H1 (cell line): ENCODE results near the gene BCL2. TPM values are rescaled to one million over a fixed set of nuclear protein-coding genes. Genes with fewer than 3 reads are reported as not detected.

Experiments
- CTCF ChIA-PET: fragments of 300-600 bp; sonication (Branson Sonifier 250); formaldehyde crosslinking; loops from one replicate; lab custom pipeline; 2021; ENCODE audit not compliant: partially characterized antibody; lab: Charles Lee
- POLR2A ChIA-PET: fragments of 300-600 bp; sonication (Branson Sonifier 250); formaldehyde crosslinking; loops from one replicate; lab custom pipeline; 2021; ENCODE audit warnings: inconsistent platforms; ENCODE audit not compliant: partially characterized antibody; lab: Charles Lee
- DNase-seq, 2 experiments: peaks; one replicate each; pipeline versions ENCODE4 v3.0.0 to v3.0.0-alpha.2; 2010 to 2022; ENCODE audit warnings: low spot score in 2 of 2, low read depth in 1 of 2, mixed read lengths in 1 of 2
- FAIRE-seq: peaks from 2 replicates; lab custom pipeline; 2011; peaks lifted over from hg19 to GRCh38; lab: Jason Lieb, UNC
- H2AFZ ChIP-seq: 2 replicates; pipeline ENCODE4 v1.8.1; 2012; ENCODE audit warnings: low read length, inconsistent platforms
- H2AK5ac ChIP-seq: 2 replicates; pipeline ENCODE4 v1.6.1; 2013; ENCODE audit warnings: low read depth, low read length
- H2BK120ac ChIP-seq: replicated peaks from 2 replicates; pipeline ENCODE3; 2013; ENCODE audit warnings: low read depth, low read length, inconsistent platforms
- H2BK12ac ChIP-seq: 2 replicates; pipeline ENCODE4 v1.6.1; 2013; ENCODE audit warnings: low read depth, low read length
- H2BK15ac ChIP-seq: 2 replicates; pipeline ENCODE4 v1.6.1; 2013; ENCODE audit warnings: low read length
- H2BK20ac ChIP-seq: 2 replicates; pipeline ENCODE4 v1.6.1; 2013; ENCODE audit warnings: low read length
- H2BK5ac ChIP-seq: 2 replicates; pipeline ENCODE4 v1.6.1; 2013; ENCODE audit warnings: low read depth, low read length
- H3K14ac ChIP-seq: 2 replicates; pipeline ENCODE4 v1.6.1; 2013; ENCODE audit warnings: inconsistent platforms; ENCODE audit not compliant: insufficient read length
- H3K18ac ChIP-seq: 2 replicates; pipeline ENCODE4 v1.6.1; 2013; ENCODE audit warnings: low read length; ENCODE audit errors: extremely low read depth
- H3K23ac ChIP-seq: 2 replicates; pipeline ENCODE4 v1.6.1; 2013; ENCODE audit warnings: inconsistent platforms; ENCODE audit not compliant: insufficient read length
- H3K23me2 ChIP-seq: 2 replicates; pipeline ENCODE4 v1.6.1; 2013; ENCODE audit warnings: low read depth, low read length
- H3K27ac ChIP-seq: 2 replicates; pipeline ENCODE4 v1.6.1; 2011; ENCODE audit warnings: low read depth, low read length, inconsistent platforms
- H3K27me3 ChIP-seq, 4 experiments: replicated peaks in 1 of 4; 1 replicate in 1 of 4; 2 replicates in 3 of 4; pipeline versions ENCODE4 v1.6.1 to v1.8.1; 2011 to 2013; ENCODE audit warnings: low read length in 3 of 4, mild to moderate bottlenecking in 3 of 4, inconsistent platforms in 2 of 4, mixed read lengths in 2 of 4, moderate library complexity in 1 of 4; ENCODE audit not compliant: control insufficient read depth in 3 of 4, insufficient read depth in 3 of 4; ENCODE audit errors: extremely low read depth in 1 of 4
- H3K36me3 ChIP-seq, 4 experiments: 2 replicates each; pipeline versions ENCODE4 v1.6.1 to v1.8.1; 2011 to 2013; ENCODE audit warnings: mild to moderate bottlenecking in 4 of 4, low read length in 3 of 4, moderate library complexity in 2 of 4, control low read depth in 1 of 4, inconsistent platforms in 1 of 4; ENCODE audit not compliant: insufficient read depth in 4 of 4, control insufficient read depth in 2 of 4
- H3K4ac ChIP-seq: replicated peaks from 2 replicates; pipeline ENCODE3; 2013; ENCODE audit warnings: low read length, low read depth, mixed read lengths, inconsistent platforms; ENCODE audit not compliant: insufficient read length
- H3K4me1 ChIP-seq, 4 experiments: replicated peaks in 1 of 4; 1 replicate in 1 of 4; 2 replicates in 3 of 4; pipeline versions ENCODE4 v1.6.1 to v1.8.1; 2011 to 2013; ENCODE audit warnings: low read length in 3 of 4, inconsistent platforms in 2 of 4, mixed read lengths in 1 of 4; ENCODE audit not compliant: insufficient read depth in 4 of 4, control insufficient read depth in 3 of 4
- H3K4me2 ChIP-seq, 2 experiments: 2 replicates each; pipeline versions ENCODE4 v1.6.1 to v1.8.1; 2011 to 2013; ENCODE audit warnings: low read depth in 2 of 2, low read length in 2 of 2, control low read depth in 1 of 2, inconsistent platforms in 1 of 2, mild to moderate bottlenecking in 1 of 2; ENCODE audit not compliant: insufficient read depth in 1 of 2
- H3K4me3 ChIP-seq, 4 experiments: fragments of 200-600, 300-600 bp in 1 of 4; sonication (generic), shearing (Covaris generic), sonication (Bioruptor Twin) in 1 of 4; 2 replicates each; pipeline versions ENCODE4 v1.5.1 to v1.8.1; 2011 to 2016; ENCODE audit warnings: low read length in 4 of 4, low read depth in 3 of 4, control low read depth in 2 of 4, inconsistent platforms in 2 of 4, mild to moderate bottlenecking in 2 of 4, mixed read lengths in 1 of 4, moderate library complexity in 1 of 4; ENCODE audit not compliant: insufficient read depth in 2 of 4; ENCODE audit errors: extremely low read depth in 1 of 4
- H3K56ac ChIP-seq: replicated peaks from 2 replicates; pipeline ENCODE3; 2013; ENCODE audit warnings: low read depth, mild to moderate bottlenecking, mixed read lengths, low read length, inconsistent platforms; ENCODE audit not compliant: insufficient read length
- H3K79me1 ChIP-seq: 2 replicates; pipeline ENCODE4 v1.6.1; 2013; ENCODE audit warnings: low read depth, low read length, control low read depth
- H3K79me2 ChIP-seq, 2 experiments: 2 replicates each; pipeline versions ENCODE4 v1.6.1 to v1.8.1; 2012 to 2013; ENCODE audit warnings: low read length in 2 of 2, mild to moderate bottlenecking in 2 of 2, inconsistent platforms in 1 of 2; ENCODE audit not compliant: insufficient read depth in 2 of 2, control insufficient read depth in 1 of 2
- H3K9ac ChIP-seq, 4 experiments: replicated peaks in 1 of 4; 1 replicate in 1 of 4; 2 replicates in 3 of 4; pipeline versions ENCODE4 v1.6.1 to v1.8.1; 2011 to 2013; ENCODE audit warnings: low read depth in 3 of 4, low read length in 3 of 4, control low read depth in 2 of 4, mild to moderate bottlenecking in 2 of 4, moderate library complexity in 2 of 4, inconsistent platforms in 1 of 4; ENCODE audit errors: extremely low read depth in 1 of 4
- H3K9me3 ChIP-seq, 2 experiments: 2 replicates each; pipeline versions ENCODE4 v1.6.1 to v1.8.1; 2012 to 2013; ENCODE audit warnings: mild to moderate bottlenecking in 2 of 2, moderate library complexity in 2 of 2, control low read depth in 1 of 2, inconsistent platforms in 1 of 2, low read depth in 1 of 2, low read length in 1 of 2, mixed read lengths in 1 of 2; ENCODE audit not compliant: insufficient read depth in 2 of 2
- H4K20me1 ChIP-seq, 2 experiments: replicated peaks in 1 of 2; 2 replicates each; pipeline versions ENCODE3 to v1.8.1; 2011 to 2013; ENCODE audit warnings: inconsistent platforms in 2 of 2, low read length in 2 of 2, mild to moderate bottlenecking in 1 of 2; ENCODE audit not compliant: insufficient read depth in 2 of 2, control insufficient read depth in 1 of 2
- H4K5ac ChIP-seq: 2 replicates; pipeline ENCODE4 v1.6.1; 2013; ENCODE audit warnings: low read length, low read depth, mixed read lengths, inconsistent platforms; ENCODE audit not compliant: insufficient read length
- H4K8ac ChIP-seq: 2 replicates; pipeline ENCODE4 v1.8.0; 2013; ENCODE audit warnings: mild to moderate bottlenecking, moderate library complexity, low read length, inconsistent platforms; ENCODE audit not compliant: insufficient read depth; ENCODE audit errors: extremely low read depth
- H4K91ac ChIP-seq: replicated peaks from 2 replicates; pipeline ENCODE3; 2013; ENCODE audit warnings: low read length, mixed read lengths, inconsistent platforms; ENCODE audit not compliant: insufficient read length
- ATF3 ChIP-seq: IDR thresholded peaks from 2 replicates; pipeline ENCODE4 v1.6.1; 2011; ENCODE audit warnings: low read depth, mild to moderate bottlenecking, low read length; ENCODE audit not compliant: insufficient read depth
- CHD2 ChIP-seq: IDR thresholded peaks from 2 replicates; pipeline ENCODE4 v1.6.1; 2012; ENCODE audit warnings: low read length, improper control_type of control experiment
- CTBP2 ChIP-seq: IDR thresholded peaks from 2 replicates; pipeline ENCODE4 v1.7.0; 2011; ENCODE audit warnings: borderline replicate concordance, mild to moderate bottlenecking, moderate library complexity, mixed read lengths, low read length; ENCODE audit not compliant: insufficient read depth, insufficient read length
- GABPA ChIP-seq: IDR thresholded peaks from 2 replicates; pipeline ENCODE4 v1.6.1; 2011; ENCODE audit warnings: mild to moderate bottlenecking, low read length, moderate library complexity, borderline replicate concordance; ENCODE audit not compliant: insufficient read depth
- JUN ChIP-seq: IDR thresholded peaks from 2 replicates; pipeline ENCODE4 v1.6.1; 2011; ENCODE audit warnings: low read depth, mild to moderate bottlenecking, improper control_type of control experiment, low read length
- NANOG ChIP-seq: IDR thresholded peaks from 2 replicates; pipeline ENCODE4 v1.6.1; 2011; ENCODE audit warnings: low read length, low read depth, mild to moderate bottlenecking, inconsistent platforms; ENCODE audit not compliant: insufficient read depth, poor library complexity, severe bottlenecking
- NRF1 ChIP-seq: IDR thresholded peaks from 2 replicates; pipeline ENCODE4 v1.6.1; 2011; ENCODE audit warnings: mild to moderate bottlenecking, low read depth, low read length, improper control_type of control experiment
- RFX5 ChIP-seq: IDR thresholded peaks from 2 replicates; pipeline ENCODE4 v1.6.1; 2011; ENCODE audit warnings: low read depth, low read length, improper control_type of control experiment, borderline replicate concordance
- SIN3A ChIP-seq, 2 experiments: IDR thresholded peaks in 1 of 2; conservative IDR thresholded peaks in 1 of 2; 2 replicates each; pipeline ENCODE4 v1.6.1; 2011 to 2012; ENCODE audit warnings: low read length in 2 of 2, improper control_type of control experiment in 1 of 2, low read depth in 1 of 2, mild to moderate bottlenecking in 1 of 2
- SP4 ChIP-seq: IDR thresholded peaks from 2 replicates; pipeline ENCODE4 v1.6.1; 2012; ENCODE audit warnings: low read length, inconsistent platforms
- USF2 ChIP-seq: IDR thresholded peaks from 2 replicates; pipeline ENCODE4 v1.6.1; 2011; ENCODE audit warnings: low read length, improper control_type of control experiment
- YY1 ChIP-seq: IDR thresholded peaks from 2 replicates; pipeline ENCODE4 v1.6.1; 2011; ENCODE audit warnings: low read depth, mild to moderate bottlenecking, low read length
- WGBS, 2 experiments: shearing (Covaris generic) in 1 of 2; methylation state at CpG; one replicate each; pipeline versions ENCODE4 v1.1.6 to v1.1.7; 2013 to 2015; ENCODE audit warnings: low lambda C conversion rate in 2 of 2, mixed read lengths in 2 of 2, inconsistent platforms in 1 of 2, low coverage in 1 of 2, missing lambda C conversion rate in 1 of 2; ENCODE audit not compliant: insufficient replicate concordance in 2 of 2, insufficient coverage in 1 of 2, insufficient read length in 1 of 2; ENCODE audit errors: extremely low coverage in 1 of 2, missing lambda C conversion rate in 1 of 2; 5-methylcytosine and 5-hydroxymethylcytosine counted together
- polyA plus RNA-seq, 7 experiments: library from polyadenylated mRNA; depleted of rRNA in 3 of 7; stranded (reverse) in 5 of 7; unstranded in 2 of 7; fragments of >200 nt in 5 of 7; fragments of 200-250 nt in 2 of 7; gene quantifications; 1 replicate in 5 of 7; 2 replicates in 1 of 7; 4 replicates in 1 of 7; pipeline versions ENCODE4 v1.2.1 to v1.2.3, GENCODE V29; 2011 to 2013; ENCODE audit warnings: missing spikeins in 2 of 7, mixed read lengths in 2 of 7
- total RNA-seq: library from RNA; stranded (reverse); fragmentation: NEBNext Ultra II Directional; extraction: Animal tissue kit (Norgen Biotek cat#: 25700); gene quantifications from 2 replicates; pipeline ENCODE4 v1.2.1, GENCODE V29; 2021

The BCL2 gene
- total and polyA plus RNA-seq, 2 of the 8 experiments (the other 6 are each of a cell fraction or from before 2014, with no cell fraction given), result 0.59 to 4.5 TPM

- no peak overlapping the region for H3K4me3 ChIP-seq
- no peaks in the 10 kb centered on the region for H3K79me1 ChIP-seq
- FAIRE-seq (no peak), DNase-seq (no peak)
- H3K4ac ChIP-seq, result no peak overlapping the region
- H3K18ac ChIP-seq, result no peak overlapping the region
- peaks cover 0 to 9% of the 10 kb centered on the region in 2 experiments for H4K20me1 ChIP-seq
- TF ChIP-seq GABPA, result no peak
- TF ChIP-seq SIN3A (conservative IDR thresholded peaks at IDR 0.05 in 1 of 2, IDR thresholded peaks at IDR 0.05 in 1 of 2; ENCODE audit: low read depth in 1 of 2, low read length in 2 of 2), result no peak
- no peak for TF ChIP-seq RFX5
- no peak for TF ChIP-seq YY1
- TF ChIP-seq CHD2, result no peak
- no peak for TF ChIP-seq NANOG
- TF ChIP-seq USF2, result no peak
- TF ChIP-seq JUN, result no peak
- no peak for TF ChIP-seq ATF3
- TF ChIP-seq CTBP2, result no peak
- TF ChIP-seq NRF1, result no peak
- TF ChIP-seq SP4, result no peak
- H2BK120ac ChIP-seq, result no peak overlapping the region
- no peak overlapping the region for H2BK15ac ChIP-seq
- no peak overlapping the region for H3K27ac ChIP-seq
- H3K23ac ChIP-seq, result no peak overlapping the region
- H3K9me3 ChIP-seq, result no peaks in the 10 kb centered on the region
- no peak overlapping the region for H3K14ac ChIP-seq
- H3K23me2 ChIP-seq, result peaks cover 9% of the 10 kb centered on the region; the same call in 1 of the 2 replicates
- H2AFZ ChIP-seq, result no peak overlapping the region
- H3K9ac ChIP-seq, result no peak overlapping the region
- CTCF ChIA-PET, result interaction anchor here (0.7 to 2.7 kb wide), 4 partner anchors 8 to 91 kb away, joined by 3 to 7 read pairs (median 4); no protein-coding TSS in a partner anchor
- no peak overlapping the region for H3K56ac ChIP-seq
- H3K36me3 ChIP-seq, result no peaks in the 10 kb centered on the region
- H4K8ac ChIP-seq, result no peak overlapping the region
- H4K91ac ChIP-seq, result no peak overlapping the region
- POLR2A ChIA-PET, result no interaction called here
- WGBS, 2 experiments, result 92% methylated on average over 7 of the region's 7 CpGs; no CpG with 5 or more reads in 1 of the 2 experiments
- H3K4me1 ChIP-seq, result peaks cover 0 to 3% (median 0%) of the 10 kb centered on the region in 4 experiments; a peak in 2 of 7 replicates
- H3K4me2 ChIP-seq, result no peak overlapping the region
- no peaks in the 10 kb centered on the region for H3K27me3 ChIP-seq
- no peak overlapping the region for H2BK20ac ChIP-seq
- no peak overlapping the region for H2AK5ac ChIP-seq
- no peaks in the 10 kb centered on the region for H3K79me2 ChIP-seq
- no peak overlapping the region for H2BK12ac ChIP-seq
- no peak overlapping the region for H4K5ac ChIP-seq
- no peak overlapping the region for H2BK5ac ChIP-seq
These were observed 211.6 kb downstream of the BCL2 start for GRCh38 chr18:63107931-63108330.
